OCI-LY3 (cell line): ENCODE measurements around the gene KRT13.

Experiments used
- EZH2phosphoT487 ChIP-seq: fragments of 200-600 bp; shearing (Covaris generic); IDR thresholded peaks from 2 replicates; pipeline ENCODE4 v1.6.1; 2018; ENCODE audit warnings: antibody characterized with exemption, mixed run types, low read depth
- TF ChIP-seq, protein P1 (sequence below): fragments of 200-600, 300-600 bp; sonication (generic); IDR thresholded peaks from 2 replicates; pipeline ENCODE4 v1.5.1; 2014; ENCODE audit warnings: antibody characterized with exemption, low read length, low read depth

DNA sequence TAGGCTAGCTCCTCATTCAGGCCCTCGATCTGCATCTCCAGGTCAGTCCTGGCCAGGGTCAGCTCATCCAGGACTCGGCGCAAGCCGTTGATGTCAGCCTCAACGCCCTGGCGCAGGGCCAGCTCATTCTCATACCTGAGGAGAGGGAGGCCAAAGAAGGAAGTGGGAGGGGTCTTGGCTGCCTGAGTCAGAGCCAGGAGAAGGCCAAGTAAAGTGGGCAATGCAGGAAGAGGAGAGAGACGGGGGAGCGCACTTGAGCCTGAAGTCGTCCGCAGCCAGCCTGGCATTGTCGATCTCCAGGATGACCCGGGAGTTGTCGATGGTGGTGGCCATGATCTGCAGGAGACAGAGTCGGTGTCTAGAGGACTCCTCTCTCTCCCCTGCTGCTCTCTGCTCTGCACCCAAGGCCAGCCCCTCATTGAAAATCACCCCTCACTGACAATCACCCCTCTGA lies 11.4 kb upstream of the KRT13 start:
- TF ChIP-seq, protein P1, sequence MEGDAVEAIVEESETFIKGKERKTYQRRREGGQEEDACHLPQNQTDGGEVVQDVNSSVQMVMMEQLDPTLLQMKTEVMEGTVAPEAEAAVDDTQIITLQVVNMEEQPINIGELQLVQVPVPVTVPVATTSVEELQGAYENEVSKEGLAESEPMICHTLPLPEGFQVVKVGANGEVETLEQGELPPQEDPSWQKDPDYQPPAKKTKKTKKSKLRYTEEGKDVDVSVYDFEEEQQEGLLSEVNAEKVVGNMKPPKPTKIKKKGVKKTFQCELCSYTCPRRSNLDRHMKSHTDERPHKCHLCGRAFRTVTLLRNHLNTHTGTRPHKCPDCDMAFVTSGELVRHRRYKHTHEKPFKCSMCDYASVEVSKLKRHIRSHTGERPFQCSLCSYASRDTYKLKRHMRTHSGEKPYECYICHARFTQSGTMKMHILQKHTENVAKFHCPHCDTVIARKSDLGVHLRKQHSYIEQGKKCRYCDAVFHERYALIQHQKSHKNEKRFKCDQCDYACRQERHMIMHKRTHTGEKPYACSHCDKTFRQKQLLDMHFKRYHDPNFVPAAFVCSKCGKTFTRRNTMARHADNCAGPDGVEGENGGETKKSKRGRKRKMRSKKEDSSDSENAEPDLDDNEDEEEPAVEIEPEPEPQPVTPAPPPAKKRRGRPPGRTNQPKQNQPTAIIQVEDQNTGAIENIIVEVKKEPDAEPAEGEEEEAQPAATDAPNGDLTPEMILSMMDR, result no peak
- TF ChIP-seq EZH2phosphoT487, result no peak
